ENCODE measurements around the gene SRL. TPM values are rescaled to one million over a fixed set of nuclear protein-coding genes. Genes with fewer than 3 reads are reported as not detected.
A peak's percentile ranks its signal among the peaks of the same experiment; 100 is the strongest.

The SRL gene
- total and polyA plus RNA-seq, 2 of the 13 experiments (the other 11 are each of a cell fraction or from before 2014, with no cell fraction given): 0.05 TPM; not detected in 1

GRCh38 chr16:4157376-4157825, 84.5 kb downstream of the SRL start (continued):
- no peak for TF ChIP-seq DBP (CRISPR knock-in tag; IDR thresholded peaks at IDR 0.05; ENCODE audit: not compliant biosample characterization)
- no peak for TF ChIP-seq HOXD1 (CRISPR knock-in tag; IDR thresholded peaks at IDR 0.05)
- no peak for TF ChIP-seq KDM6A (CRISPR knock-in tag; IDR thresholded peaks at IDR 0.05; ENCODE audit: low read depth)
- TF ChIP-seq, protein P1, sequence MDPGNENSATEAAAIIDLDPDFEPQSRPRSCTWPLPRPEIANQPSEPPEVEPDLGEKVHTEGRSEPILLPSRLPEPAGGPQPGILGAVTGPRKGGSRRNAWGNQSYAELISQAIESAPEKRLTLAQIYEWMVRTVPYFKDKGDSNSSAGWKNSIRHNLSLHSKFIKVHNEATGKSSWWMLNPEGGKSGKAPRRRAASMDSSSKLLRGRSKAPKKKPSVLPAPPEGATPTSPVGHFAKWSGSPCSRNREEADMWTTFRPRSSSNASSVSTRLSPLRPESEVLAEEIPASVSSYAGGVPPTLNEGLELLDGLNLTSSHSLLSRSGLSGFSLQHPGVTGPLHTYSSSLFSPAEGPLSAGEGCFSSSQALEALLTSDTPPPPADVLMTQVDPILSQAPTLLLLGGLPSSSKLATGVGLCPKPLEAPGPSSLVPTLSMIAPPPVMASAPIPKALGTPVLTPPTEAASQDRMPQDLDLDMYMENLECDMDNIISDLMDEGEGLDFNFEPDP (CRISPR knock-in tag; conservative IDR thresholded peaks at IDR 0.05): no peak
- TF ChIP-seq KLF12 (CRISPR knock-in tag; IDR thresholded peaks at IDR 0.05; ENCODE audit: borderline replicate concordance): no peak
- no peak for TF ChIP-seq GLI4 (CRISPR knock-in tag; IDR thresholded peaks at IDR 0.05; ENCODE audit: borderline replicate concordance)
- no peak for TF ChIP-seq ATF3 (CRISPR knock-in tag; IDR thresholded peaks at IDR 0.05)
- TF ChIP-seq ZNF615 (CRISPR knock-in tag; IDR thresholded peaks at IDR 0.05; ENCODE audit: borderline replicate concordance): no peak
- no peak for TF ChIP-seq ZNF775 (CRISPR knock-in tag; IDR thresholded peaks at IDR 0.05; ENCODE audit: borderline replicate concordance)
- TF ChIP-seq SIN3B (IDR thresholded peaks at IDR 0.05; ENCODE audit: low read length): no peak
- TF ChIP-seq CAMTA2 (CRISPR knock-in tag; IDR thresholded peaks at IDR 0.05; ENCODE audit: borderline replicate concordance): no peak
- no peak for TF ChIP-seq JARID2 (CRISPR knock-in tag; IDR thresholded peaks at IDR 0.05; ENCODE audit: insufficient replicate concordance)
- TF ChIP-seq PHF5A (CRISPR knock-in tag; IDR thresholded peaks at IDR 0.05; ENCODE audit: low read depth, unreplicated experiment): peak; percentile 77
- no peak for TF ChIP-seq RFX1 (IDR thresholded peaks at IDR 0.05)
- TF ChIP-seq ZNF142 (CRISPR knock-in tag; IDR thresholded peaks at IDR 0.05): no peak
- no peak for TF ChIP-seq ZBTB8A (CRISPR knock-in tag; IDR thresholded peaks at IDR 0.05; ENCODE audit: borderline replicate concordance, low read depth)
- TF ChIP-seq, protein P2, sequence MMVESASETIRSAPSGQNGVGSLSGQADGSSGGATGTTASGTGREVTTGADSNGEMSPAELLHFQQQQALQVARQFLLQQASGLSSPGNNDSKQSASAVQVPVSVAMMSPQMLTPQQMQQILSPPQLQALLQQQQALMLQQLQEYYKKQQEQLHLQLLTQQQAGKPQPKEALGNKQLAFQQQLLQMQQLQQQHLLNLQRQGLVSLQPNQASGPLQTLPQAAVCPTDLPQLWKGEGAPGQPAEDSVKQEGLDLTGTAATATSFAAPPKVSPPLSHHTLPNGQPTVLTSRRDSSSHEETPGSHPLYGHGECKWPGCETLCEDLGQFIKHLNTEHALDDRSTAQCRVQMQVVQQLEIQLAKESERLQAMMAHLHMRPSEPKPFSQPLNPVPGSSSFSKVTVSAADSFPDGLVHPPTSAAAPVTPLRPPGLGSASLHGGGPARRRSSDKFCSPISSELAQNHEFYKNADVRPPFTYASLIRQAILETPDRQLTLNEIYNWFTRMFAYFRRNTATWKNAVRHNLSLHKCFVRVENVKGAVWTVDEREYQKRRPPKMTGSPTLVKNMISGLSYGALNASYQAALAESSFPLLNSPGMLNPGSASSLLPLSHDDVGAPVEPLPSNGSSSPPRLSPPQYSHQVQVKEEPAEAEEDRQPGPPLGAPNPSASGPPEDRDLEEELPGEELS (CRISPR knock-in tag; IDR thresholded peaks at IDR 0.05): peak; percentile 67
- no peak for TF ChIP-seq ZNF737 (CRISPR knock-in tag; IDR thresholded peaks at IDR 0.05; ENCODE audit: borderline replicate concordance)
- TF ChIP-seq HCFC1 (IDR thresholded peaks at IDR 0.05; ENCODE audit: low read depth, low read length): no peak
- no peak for TF ChIP-seq ATAD3A (CRISPR knock-in tag; IDR thresholded peaks at IDR 0.05)
- TF ChIP-seq ZNF556 (CRISPR knock-in tag; IDR thresholded peaks at IDR 0.05; ENCODE audit: borderline replicate concordance): no peak

All from HepG2 (cell line).